ENCODE results near the gene HS1BP3. TPM values are rescaled to one million over a fixed set of nuclear protein-coding genes. Genes with fewer than 3 reads are reported as not detected.

Gene HS1BP3
- total RNA-seq, 2 experiments from 2014 or later = 8.8 to 10.1 TPM

- Histone ChIP-seq H3K36me3 (ENCODE audit: insufficient read depth, low read length) (no peaks in the 10 kb centered on the region), H3K27ac (ENCODE audit: low read depth in 1 of 2, low read length in 2 of 2) (no peak overlapping the region), H3K27me3 (ENCODE audit: control insufficient read depth in 1 of 2, insufficient read depth in 2 of 2, low read length in 2 of 2) (no peaks in the 10 kb centered on the region), H3K4me1 (ENCODE audit: insufficient read depth, low read length) (peaks cover 18% of the 10 kb centered on the region), H3K4me3 (ENCODE audit: low read length) (no peak overlapping the region), H3K9me3 (ENCODE audit: control insufficient read depth in 1 of 2, insufficient read depth in 1 of 2, low read length in 2 of 2) (no peaks in the 10 kb centered on the region)
- Mint-ChIP-seq H3K27me3 (no peaks in the 10 kb centered on the region), H3K36me3 (ENCODE audit: low read depth) (peaks cover 5% of the 10 kb centered on the region), H3K4me3 (no peak overlapping the region), H3K9me3 (no peaks in the 10 kb centered on the region), H3K4me1 (ENCODE audit: low read depth) (peaks cover 11% of the 10 kb centered on the region), H3K27ac (no peak overlapping the region)
- CTCF ChIA-PET = interaction anchor here (0.8 kb wide), 1 partner anchor 87 kb away, joined by 3 read pairs; no protein-coding TSS in a partner anchor
- POLR2A ChIA-PET = no interaction called here
- DNase-seq (no peak), ATAC-seq (ENCODE audit: poor library complexity) (no peak)
- intact Hi-C loops (cut with DNase I, micrococcal nuclease) = no loop called here
- no peak for TF ChIP-seq CTCF (IDR thresholded peaks at IDR 0.05)
Observed at GRCh38 chr2:20573620-20574422, 77.1 kb downstream of the HS1BP3 start.

- POLR2A ChIA-PET = no interaction called here
- Histone ChIP-seq H3K4me1 (ENCODE audit: insufficient read depth, low read length) (peaks cover 15% of the 10 kb centered on the region), H3K4me3 (ENCODE audit: low read length) (no peak overlapping the region), H3K27me3 (ENCODE audit: control insufficient read depth in 1 of 2, insufficient read depth in 2 of 2, low read length in 2 of 2) (no peaks in the 10 kb centered on the region), H3K9me3 (ENCODE audit: control insufficient read depth in 1 of 2, insufficient read depth in 1 of 2, low read length in 2 of 2) (no peaks in the 10 kb centered on the region), H3K27ac (ENCODE audit: low read depth in 1 of 2, low read length in 2 of 2) (no peak overlapping the region), H3K36me3 (ENCODE audit: insufficient read depth, low read length) (no peaks in the 10 kb centered on the region)
- intact Hi-C loops (cut with DNase I, micrococcal nuclease) = no loop called here
- peaks cover 5% of the 10 kb centered on the region for H3K36me3 Mint-ChIP-seq (ENCODE audit: low read depth)
- no peak for TF ChIP-seq CTCF (IDR thresholded peaks at IDR 0.05)
- no peak overlapping the region for H3K27ac Mint-ChIP-seq
- H3K4me1 Mint-ChIP-seq (ENCODE audit: low read depth) = peaks cover 11% of the 10 kb centered on the region
- no peaks in the 10 kb centered on the region for H3K27me3 Mint-ChIP-seq
- CTCF ChIA-PET = no interaction called here
- no peaks in the 10 kb centered on the region for H3K9me3 Mint-ChIP-seq
- no peak for ATAC-seq (ENCODE audit: poor library complexity)
- H3K4me3 Mint-ChIP-seq = no peak overlapping the region
- no peak for DNase-seq
Observed at GRCh38 chr2:20572221-20572620, 78.7 kb downstream of the HS1BP3 start.

GRCh38 chr2:20571644-20572215 lies 79.2 kb downstream of the HS1BP3 start:
- POLR2A ChIA-PET = no interaction called here
- Mint-ChIP-seq H3K27ac (no peak overlapping the region), H3K4me1 (ENCODE audit: low read depth) (peaks cover 6% of the 10 kb centered on the region), H3K36me3 (ENCODE audit: low read depth) (peaks cover 3% of the 10 kb centered on the region), H3K4me3 (no peak overlapping the region), H3K27me3 (no peaks in the 10 kb centered on the region), H3K9me3 (no peaks in the 10 kb centered on the region)
- H3K36me3 ChIP-seq (ENCODE audit: insufficient read depth, low read length) = no peaks in the 10 kb centered on the region
- no peak overlapping the region for H3K27ac ChIP-seq (ENCODE audit: low read depth in 1 of 2, low read length in 2 of 2)
- peaks cover 10% of the 10 kb centered on the region for H3K4me1 ChIP-seq (ENCODE audit: insufficient read depth, low read length)
- ATAC-seq (ENCODE audit: poor library complexity) (no peak), DNase-seq (no peak)
- intact Hi-C loops (cut with DNase I, micrococcal nuclease) = no loop called here
- H3K27me3 ChIP-seq (ENCODE audit: control insufficient read depth in 1 of 2, insufficient read depth in 2 of 2, low read length in 2 of 2) = no peaks in the 10 kb centered on the region
- CTCF ChIA-PET = no interaction called here
- no peak overlapping the region for H3K4me3 ChIP-seq (ENCODE audit: low read length)
- H3K9me3 ChIP-seq (ENCODE audit: control insufficient read depth in 1 of 2, insufficient read depth in 1 of 2, low read length in 2 of 2) = no peaks in the 10 kb centered on the region
- no peak for TF ChIP-seq CTCF (IDR thresholded peaks at IDR 0.05)

Data from CD4-positive, alpha-beta T cell (primary cell).